ENCODE data around the gene DNAJC5. TPM values are rescaled to one million over a fixed set of nuclear protein-coding genes. Genes with fewer than 3 reads are reported as not detected.

The DNAJC5 gene
- total and polyA plus RNA-seq, 2 donors (not counting 3 experiments of a cell fraction or from before 2014, with no cell fraction given): 44.7 to 60.3 TPM

DNA sequence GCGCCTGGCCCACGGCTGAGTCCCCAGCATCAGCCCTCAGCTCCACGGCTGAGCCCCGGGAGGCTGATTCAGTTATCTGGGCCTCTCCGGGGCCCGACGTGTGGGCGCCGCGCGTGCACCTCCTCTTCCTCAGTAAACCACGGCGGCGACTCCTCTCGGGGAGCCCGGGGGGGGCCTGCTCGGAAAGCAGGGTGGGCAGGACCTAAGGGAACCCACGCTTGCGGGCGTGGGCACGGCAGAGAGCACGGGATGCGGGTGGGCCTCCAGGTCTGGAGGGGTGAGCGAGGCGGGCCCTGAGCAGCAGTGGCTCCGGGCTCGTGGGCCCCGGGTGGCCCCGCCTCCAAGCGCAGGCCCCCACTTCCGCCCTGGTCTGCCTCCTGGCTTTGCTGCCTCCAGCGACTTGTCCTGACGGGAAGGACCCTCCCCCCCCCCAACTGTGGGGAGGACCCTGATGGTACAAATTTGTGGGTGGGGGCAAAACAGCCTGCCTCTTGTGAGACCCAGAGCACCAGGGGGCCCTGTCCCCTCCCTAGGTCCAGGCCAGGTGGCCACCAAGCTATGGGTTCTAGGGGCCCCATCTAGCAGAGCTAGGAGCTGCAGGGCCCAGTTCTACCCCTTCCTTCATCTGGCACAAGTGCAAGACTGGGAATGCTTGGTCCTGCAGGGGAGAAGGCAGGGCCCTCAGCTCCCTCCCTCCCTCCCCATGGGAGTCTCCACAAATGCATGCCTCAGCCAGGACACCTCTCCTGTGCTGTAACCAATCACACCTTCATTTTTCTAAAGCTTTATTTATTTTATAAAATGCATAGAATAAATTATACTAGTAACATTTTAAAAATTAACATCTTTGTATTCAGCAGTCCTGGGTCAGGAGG lies 44.4 kb downstream of the DNAJC5 start:
- TF ChIP-seq MYC (IDR thresholded peaks at IDR 0.05; ENCODE audit: low read depth, low read length) (no peak), POLR2AphosphoS5 (IDR thresholded peaks at IDR 0.05; ENCODE audit: insufficient read depth, low read depth, low read length) (peak; percentile 8)
- H3K27me3 ChIP-seq (ENCODE audit: control insufficient read depth in 2 of 2, insufficient read depth in 2 of 2, low read length in 2 of 2): no peaks in the 10 kb centered on the region
- H3K4me1 ChIP-seq (ENCODE audit: control insufficient read depth, extremely low read depth, insufficient read depth, low read length): peaks cover 14% of the 10 kb centered on the region
- POLR2A ChIA-PET: interaction anchor here (0.7 kb wide), 1 partner anchor 35 kb away, joined by 4 read pairs; no protein-coding TSS in a partner anchor
- FAIRE-seq (no peak), DNase-seq (ENCODE audit: low read depth, low spot score) (no peak)
- no peak overlapping the region for H2AFZ ChIP-seq (ENCODE audit: low read depth, low read length)
- CTCF ChIA-PET: interaction anchor here (1.4 kb wide), 1 partner anchor 35 kb away, joined by 4 read pairs; no protein-coding TSS in a partner anchor
- dilution Hi-C loops (cut with MboI; ENCODE audit: extremely low pct_ligation_motif_present, low sequenced_read_pairs): no loop called here
- H3K9me3 ChIP-seq (replicated peaks; ENCODE audit: control insufficient read depth, insufficient read depth, low read length): no peaks in the 10 kb centered on the region
- no peak overlapping the region for H3K9ac ChIP-seq (replicated peaks; ENCODE audit: extremely low read depth, insufficient read depth, low read length)
- intact Hi-C loops (cut with micrococcal nuclease): no loop called here
- peaks cover 3% of the 10 kb centered on the region for H4K20me1 ChIP-seq (replicated peaks; ENCODE audit: control insufficient read depth, extremely low read depth, insufficient read depth, low read length)
- no peak overlapping the region for H3K27ac ChIP-seq (ENCODE audit: insufficient read depth, low read depth, low read length)
- H3K36me3 ChIP-seq (ENCODE audit: control insufficient read depth in 2 of 2, extremely low read depth in 1 of 2, insufficient read depth in 2 of 2, low read length in 2 of 2): peaks cover 8 to 39% of the 10 kb centered on the region in 2 experiments
- no peak overlapping the region for H3K4me2 ChIP-seq (ENCODE audit: insufficient read depth, low read length)
- no TSS peak for BruUV-seq (replicated peaks)
- H3K9me1 ChIP-seq (replicated peaks; ENCODE audit: control insufficient read depth, extremely low read depth, insufficient read depth, low read length): no peaks in the 10 kb centered on the region
- H3K79me2 ChIP-seq (ENCODE audit: control insufficient read depth, insufficient read depth, low read length): peaks cover 19% of the 10 kb centered on the region
- H3K4me3 ChIP-seq (replicated peaks in 1 of 3; ENCODE audit: insufficient read depth in 1 of 3, low read depth in 1 of 3, low read length in 3 of 3): no peak overlapping the region

DNA sequence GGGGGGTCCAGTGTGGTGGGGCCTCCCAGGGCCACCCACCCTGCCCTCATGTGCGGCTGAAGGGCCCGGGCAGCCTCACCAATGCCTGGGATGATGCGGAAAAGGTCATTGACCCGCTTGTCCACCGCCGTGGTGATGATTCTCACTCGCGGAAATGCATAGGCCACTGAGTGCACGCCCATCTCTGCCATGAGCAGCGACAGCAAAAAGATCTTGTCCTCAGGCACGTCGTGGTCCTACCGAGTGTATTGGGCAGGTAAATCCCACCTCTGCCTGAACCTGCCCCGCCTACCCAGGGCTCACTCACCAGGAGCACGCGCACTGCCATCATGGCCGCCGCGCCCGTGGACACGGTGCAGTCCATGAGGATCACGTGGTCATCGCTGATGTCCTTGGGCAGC lies 45.1 kb downstream of the DNAJC5 start:
- FAIRE-seq: no peak
- peaks cover under 1% of the 10 kb centered on the region for H4K20me1 ChIP-seq (replicated peaks; ENCODE audit: control insufficient read depth, extremely low read depth, insufficient read depth, low read length)
- no peaks in the 10 kb centered on the region for H3K9me1 ChIP-seq (replicated peaks; ENCODE audit: control insufficient read depth, extremely low read depth, insufficient read depth, low read length)
- intact Hi-C loops (cut with micrococcal nuclease): no loop called here
- no peak overlapping the region for H3K27ac ChIP-seq (ENCODE audit: insufficient read depth, low read depth, low read length)
- H3K79me2 ChIP-seq (ENCODE audit: control insufficient read depth, insufficient read depth, low read length): peaks cover 11% of the 10 kb centered on the region
- no peak overlapping the region for H3K9ac ChIP-seq (replicated peaks; ENCODE audit: extremely low read depth, insufficient read depth, low read length)
- H3K9me3 ChIP-seq (replicated peaks; ENCODE audit: control insufficient read depth, insufficient read depth, low read length): no peaks in the 10 kb centered on the region
- H3K4me1 ChIP-seq (ENCODE audit: control insufficient read depth, extremely low read depth, insufficient read depth, low read length): peaks cover 14% of the 10 kb centered on the region
- no peaks in the 10 kb centered on the region for H3K27me3 ChIP-seq (ENCODE audit: control insufficient read depth in 2 of 2, insufficient read depth in 2 of 2, low read length in 2 of 2)
- no peak overlapping the region for H3K4me2 ChIP-seq (ENCODE audit: insufficient read depth, low read length)
- dilution Hi-C loops (cut with MboI; ENCODE audit: extremely low pct_ligation_motif_present, low sequenced_read_pairs): no loop called here
- no peak for DNase-seq (ENCODE audit: low read depth, low spot score)
- H2AFZ ChIP-seq (ENCODE audit: low read depth, low read length): no peak overlapping the region
- BruUV-seq (replicated peaks): TSS peak; percentile 10
- POLR2A ChIA-PET: interaction anchor here (0.7 kb wide), 1 partner anchor 34 kb away, joined by 4 read pairs; no protein-coding TSS in a partner anchor
- peaks cover 8 to 39% of the 10 kb centered on the region in 2 experiments for H3K36me3 ChIP-seq (ENCODE audit: control insufficient read depth in 2 of 2, extremely low read depth in 1 of 2, insufficient read depth in 2 of 2, low read length in 2 of 2)
- no peak overlapping the region for H3K4me3 ChIP-seq (replicated peaks in 1 of 3; ENCODE audit: insufficient read depth in 1 of 3, low read depth in 1 of 3, low read length in 3 of 3)
- TF ChIP-seq POLR2AphosphoS5 (IDR thresholded peaks at IDR 0.05; ENCODE audit: insufficient read depth, low read depth, low read length) (no peak), MYC (IDR thresholded peaks at IDR 0.05; ENCODE audit: low read depth, low read length) (no peak), POLR2A (IDR thresholded peaks at IDR 0.05; ENCODE audit: low read depth, low read length) (no peak), JUN (IDR thresholded peaks at IDR 0.05; ENCODE audit: borderline replicate concordance, insufficient read depth, insufficient read length, low read depth) (no peak), EZH2 (IDR thresholded peaks at IDR 0.05; ENCODE audit: borderline replicate concordance, low read depth, low read length, severe bottlenecking) (no peak), GATA2 (IDR thresholded peaks at IDR 0.05; ENCODE audit: insufficient read depth, insufficient read length, low read depth, low read length) (no peak)
- TF ChIP-seq, protein P1, sequence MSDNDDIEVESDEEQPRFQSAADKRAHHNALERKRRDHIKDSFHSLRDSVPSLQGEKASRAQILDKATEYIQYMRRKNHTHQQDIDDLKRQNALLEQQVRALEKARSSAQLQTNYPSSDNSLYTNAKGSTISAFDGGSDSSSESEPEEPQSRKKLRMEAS (IDR thresholded peaks at IDR 0.05; ENCODE audit: insufficient read depth, insufficient read length): no peak
- CTCF ChIA-PET: interaction anchor here (1.4 kb wide), 1 partner anchor 34 kb away, joined by 4 read pairs; no protein-coding TSS in a partner anchor
